K562 (cell line): ENCODE results near the gene PDPK1. TPM values are rescaled to one million over a fixed set of nuclear protein-coding genes. Genes with fewer than 3 reads are reported as not detected.

Experiments used
- ATF7 ChIP-seq: fragments of 450-650 bp; IDR thresholded peaks from 2 replicates; pipeline ENCODE4 v1.7.1; 2014; ENCODE audit warnings: mild to moderate bottlenecking, moderate library complexity
- BCOR ChIP-seq: fragments of 450-650 bp; IDR thresholded peaks from 2 replicates; pipeline ENCODE4 v1.6.1; 2016
- BRD4 ChIP-seq: fragments of 200-600 bp; sonication (generic); IDR thresholded peaks from 2 replicates; pipeline ENCODE4 v1.6.1; 2017; ENCODE audit warnings: inconsistent platforms
- KAT8 ChIP-seq: fragments of 450-650 bp; IDR thresholded peaks from 2 replicates; pipeline ENCODE4 v1.6.1; 2016; ENCODE audit warnings: low read depth, mild to moderate bottlenecking
- NFIC ChIP-seq: fragments of 450-650 bp; IDR thresholded peaks from 2 replicates; pipeline ENCODE4 v1.6.1; 2017; ENCODE audit warnings: mild to moderate bottlenecking, inconsistent platforms
- NFYB ChIP-seq: IDR thresholded peaks from 2 replicates; pipeline ENCODE4 v1.6.1; 2011; ENCODE audit warnings: mild to moderate bottlenecking, moderate library complexity; ENCODE audit not compliant: insufficient read length; ENCODE audit errors: extremely low read depth
- PHF8 ChIP-seq: fragments of 200-600 bp; sonication (generic); IDR thresholded peaks from 2 replicates; pipeline ENCODE4 v1.6.1; 2012; ENCODE audit warnings: mixed run types, mild to moderate bottlenecking, inconsistent platforms, low read length, moderate library complexity, borderline replicate concordance
- SMAD1 ChIP-seq: fragments of 150-350 bp; IDR thresholded peaks from 2 replicates; pipeline ENCODE4 v1.6.1; 2014; ENCODE audit warnings: low read length, low read depth; ENCODE audit not compliant: partially characterized antibody
- SP2 ChIP-seq: IDR thresholded peaks from 2 replicates; pipeline ENCODE4 v1.6.1; 2011; ENCODE audit warnings: mild to moderate bottlenecking, low read depth, low read length, moderate library complexity; ENCODE audit not compliant: poor library complexity, severe bottlenecking; ENCODE audit errors: extremely low read depth
- ZBTB1 ChIP-seq: sonication (generic); formaldehyde crosslinking; IDR thresholded peaks from 2 replicates; pipeline ENCODE4 v1.8.1; 2023; ENCODE audit warnings: missing genetic modification reagents, low read depth, mild to moderate bottlenecking, borderline replicate concordance
- ZEB2 ChIP-seq: fragments of 450-650 bp; IDR thresholded peaks from 2 replicates; pipeline ENCODE4 v1.6.1; 2016
- ZNF263 ChIP-seq: sonication (generic); formaldehyde crosslinking; IDR thresholded peaks from 2 replicates; pipeline ENCODE4 v1.8.0; 2022; ENCODE audit warnings: mild to moderate bottlenecking, missing genetic modification reagents, borderline replicate concordance
- ZNF586 ChIP-seq: fragments of 450-650 bp; formaldehyde crosslinking; conservative IDR thresholded peaks from 2 replicates; pipeline ENCODE4 v1.4.0; 2020; ENCODE audit warnings: mild to moderate bottlenecking, moderate library complexity
- ZNF76 ChIP-seq: fragments of 250-450 bp; sonication (Bioruptor Pico); IDR thresholded peaks from 2 replicates; pipeline ENCODE4 v1.4.0; 2020; ENCODE audit warnings: mild to moderate bottlenecking, moderate library complexity, borderline replicate concordance
- polyA plus RNA-seq, 8 experiments: library from polyadenylated mRNA; depleted of rRNA in 4 of 8; stranded (reverse) in 5 of 8; unstranded in 3 of 8; fragments of >200 nt; fragmentation: Nextera tagmentation in 2 of 8; fragmentation: Illumina TruSeq in 1 of 8; extraction: Ambion mirVana in 2 of 8; extraction: Trizol in 1 of 8; gene quantifications; 2 replicates each; pipeline versions ENCODE4 v1.2.1 to v1.2.3, GENCODE V29; 2011 to 2014; ENCODE audit warnings: inconsistent platforms in 1 of 8, missing spikeins in 1 of 8
- total RNA-seq, 7 experiments: library from RNA; depleted of rRNA in 6 of 7; stranded (reverse); fragments of >200 nt in 6 of 7; fragmentation: Illumina TruSeq in 2 of 7; extraction: Trizol in 2 of 7; gene quantifications; 2 replicates each; pipeline versions ENCODE4 v1.2.1 to v1.2.3, GENCODE V29; 2011 to 2021; ENCODE audit warnings: low replicate concordance in 1 of 7
- TF ChIP-seq, protein P1 (sequence below): IDR thresholded peaks from 2 replicates; pipeline ENCODE4 v1.6.1; 2016; ENCODE audit warnings: missing genetic modification characterization, missing compliant biosample characterization
- TF ChIP-seq, protein P2 (sequence below): fragments of 250-450 bp; sonication (Bioruptor Pico); IDR thresholded peaks from 2 replicates; pipeline ENCODE4 v1.9.0; 2021; ENCODE audit warnings: mild to moderate bottlenecking
- TF ChIP-seq, protein P3 (sequence below): fragments of 450-650 bp; IDR thresholded peaks from 2 replicates; pipeline ENCODE4 v1.6.1; 2016; ENCODE audit warnings: antibody characterized with exemption
- TF ChIP-seq, protein P4 (sequence below): fragments of 250-450 bp; sonication (Bioruptor Pico); IDR thresholded peaks from 2 replicates; pipeline ENCODE4 v1.8.0; 2021; ENCODE audit warnings: moderate library complexity, mild to moderate bottlenecking, inconsistent platforms
- TF ChIP-seq, protein P5 (sequence below), 2 experiments: IDR thresholded peaks; 2 replicates each; pipeline ENCODE4 v1.6.1; 2012; ENCODE audit warnings: improper control_type of control experiment in 2 of 2, low read depth in 2 of 2, low read length in 2 of 2, borderline replicate concordance in 1 of 2
- TF ChIP-seq, protein P6 (sequence below): sonication (generic); formaldehyde crosslinking; IDR thresholded peaks from 2 replicates; pipeline ENCODE4 v1.9.0; 2022; ENCODE audit warnings: mild to moderate bottlenecking, missing genetic modification reagents

PDPK1 gene
- total and polyA plus RNA-seq, 9 of the 15 experiments (the other 6 are each of a cell fraction or from before 2014, with no cell fraction given): 4.0 to 37.2 (median 18.7) TPM

DNA sequence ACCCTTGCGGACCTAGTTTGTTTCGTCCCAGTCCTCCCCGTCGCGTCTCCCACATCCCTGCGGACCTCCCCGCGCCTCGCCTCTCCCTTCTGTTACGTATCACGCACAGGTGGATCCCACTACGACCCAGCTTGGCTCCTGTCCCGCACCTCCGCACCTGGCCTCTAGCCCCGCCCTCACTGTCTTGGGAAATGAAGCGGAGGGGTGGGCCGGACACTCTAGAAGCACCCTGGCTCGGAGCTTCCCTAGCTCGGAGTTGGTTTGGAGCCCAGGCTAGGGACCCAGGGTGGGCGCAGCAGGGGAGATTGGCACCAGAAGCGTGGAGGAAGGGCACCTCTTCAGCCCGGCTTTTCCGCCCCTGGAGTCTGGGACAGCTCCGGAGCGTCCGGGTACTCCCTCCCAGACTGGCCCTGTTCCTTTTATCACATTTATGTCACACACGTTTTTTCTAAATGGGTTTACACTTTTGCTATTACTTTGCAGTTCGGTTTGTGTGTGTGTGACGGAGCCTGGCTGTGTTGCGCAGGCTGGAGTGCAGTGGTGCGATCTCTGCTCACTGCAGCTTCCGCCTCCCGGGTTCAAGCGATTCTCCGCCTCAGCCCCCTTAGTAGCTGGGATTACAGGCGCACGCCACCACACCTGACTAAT, 5.2 kb upstream of the PDPK1 start (continued):
- TF ChIP-seq BCOR (0 out of 2 replicates have a peak, but pooled peaks have one; percentile 18), ZNF586 (CRISPR knock-in tag) (no peak), ZNF263 (CRISPR knock-in tag) (peak; percentile 47; the same call in 1 of the 2 replicates), PHF8 (peak; percentile 33; the same call in 1 of the 2 replicates), ZNF76 (CRISPR knock-in tag) (no peak), ATF7 (0 out of 2 replicates have a peak, but pooled peaks have one; percentile 12), KAT8 (no peak), SMAD1 (no peak), NFYB (no peak), ZBTB1 (CRISPR knock-in tag) (peak; percentile 60; the same call in 1 of the 2 replicates), BRD4 (no peak), SP2 (no peak), ZEB2 (peak; percentile 66; the same call in 1 of the 2 replicates), NFIC (peak; percentile 67)
- TF ChIP-seq, protein P1, sequence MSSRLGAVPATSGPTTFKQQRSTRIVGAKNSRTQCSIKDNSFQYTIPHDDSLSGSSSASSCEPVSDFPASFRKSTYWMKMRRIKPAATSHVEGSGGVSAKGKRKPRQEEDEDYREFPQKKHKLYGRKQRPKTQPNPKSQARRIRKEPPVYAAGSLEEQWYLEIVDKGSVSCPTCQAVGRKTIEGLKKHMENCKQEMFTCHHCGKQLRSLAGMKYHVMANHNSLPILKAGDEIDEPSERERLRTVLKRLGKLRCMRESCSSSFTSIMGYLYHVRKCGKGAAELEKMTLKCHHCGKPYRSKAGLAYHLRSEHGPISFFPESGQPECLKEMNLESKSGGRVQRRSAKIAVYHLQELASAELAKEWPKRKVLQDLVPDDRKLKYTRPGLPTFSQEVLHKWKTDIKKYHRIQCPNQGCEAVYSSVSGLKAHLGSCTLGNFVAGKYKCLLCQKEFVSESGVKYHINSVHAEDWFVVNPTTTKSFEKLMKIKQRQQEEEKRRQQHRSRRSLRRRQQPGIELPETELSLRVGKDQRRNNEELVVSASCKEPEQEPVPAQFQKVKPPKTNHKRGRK (tag): no peak
- TF ChIP-seq, protein P2, sequence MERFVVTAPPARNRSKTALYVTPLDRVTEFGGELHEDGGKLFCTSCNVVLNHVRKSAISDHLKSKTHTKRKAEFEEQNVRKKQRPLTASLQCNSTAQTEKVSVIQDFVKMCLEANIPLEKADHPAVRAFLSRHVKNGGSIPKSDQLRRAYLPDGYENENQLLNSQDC: no peak
- TF ChIP-seq, protein P3, sequence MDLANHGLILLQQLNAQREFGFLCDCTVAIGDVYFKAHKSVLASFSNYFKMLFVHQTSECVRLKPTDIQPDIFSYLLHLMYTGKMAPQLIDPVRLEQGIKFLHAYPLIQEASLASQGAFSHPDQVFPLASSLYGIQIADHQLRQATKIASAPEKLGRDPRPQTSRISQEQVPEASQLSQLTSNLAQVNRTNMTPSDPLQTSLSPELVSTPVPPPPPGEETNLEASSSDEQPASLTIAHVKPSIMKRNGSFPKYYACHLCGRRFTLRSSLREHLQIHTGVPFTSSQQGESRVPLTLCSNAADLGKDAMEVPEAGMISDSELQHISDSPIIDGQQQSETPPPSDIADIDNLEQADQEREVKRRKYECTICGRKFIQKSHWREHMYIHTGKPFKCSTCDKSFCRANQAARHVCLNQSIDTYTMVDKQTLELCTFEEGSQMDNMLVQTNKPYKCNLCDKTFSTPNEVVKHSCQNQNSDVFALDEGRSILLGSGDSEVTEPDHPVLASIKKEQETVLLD: 0 out of 2 replicates have a peak, but pooled peaks have one; percentile 13
- TF ChIP-seq, protein P4, sequence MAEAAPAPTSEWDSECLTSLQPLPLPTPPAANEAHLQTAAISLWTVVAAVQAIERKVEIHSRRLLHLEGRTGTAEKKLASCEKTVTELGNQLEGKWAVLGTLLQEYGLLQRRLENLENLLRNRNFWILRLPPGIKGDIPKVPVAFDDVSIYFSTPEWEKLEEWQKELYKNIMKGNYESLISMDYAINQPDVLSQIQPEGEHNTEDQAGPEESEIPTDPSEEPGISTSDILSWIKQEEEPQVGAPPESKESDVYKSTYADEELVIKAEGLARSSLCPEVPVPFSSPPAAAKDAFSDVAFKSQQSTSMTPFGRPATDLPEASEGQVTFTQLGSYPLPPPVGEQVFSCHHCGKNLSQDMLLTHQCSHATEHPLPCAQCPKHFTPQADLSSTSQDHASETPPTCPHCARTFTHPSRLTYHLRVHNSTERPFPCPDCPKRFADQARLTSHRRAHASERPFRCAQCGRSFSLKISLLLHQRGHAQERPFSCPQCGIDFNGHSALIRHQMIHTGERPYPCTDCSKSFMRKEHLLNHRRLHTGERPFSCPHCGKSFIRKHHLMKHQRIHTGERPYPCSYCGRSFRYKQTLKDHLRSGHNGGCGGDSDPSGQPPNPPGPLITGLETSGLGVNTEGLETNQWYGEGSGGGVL: no peak
- TF ChIP-seq, protein P5, sequence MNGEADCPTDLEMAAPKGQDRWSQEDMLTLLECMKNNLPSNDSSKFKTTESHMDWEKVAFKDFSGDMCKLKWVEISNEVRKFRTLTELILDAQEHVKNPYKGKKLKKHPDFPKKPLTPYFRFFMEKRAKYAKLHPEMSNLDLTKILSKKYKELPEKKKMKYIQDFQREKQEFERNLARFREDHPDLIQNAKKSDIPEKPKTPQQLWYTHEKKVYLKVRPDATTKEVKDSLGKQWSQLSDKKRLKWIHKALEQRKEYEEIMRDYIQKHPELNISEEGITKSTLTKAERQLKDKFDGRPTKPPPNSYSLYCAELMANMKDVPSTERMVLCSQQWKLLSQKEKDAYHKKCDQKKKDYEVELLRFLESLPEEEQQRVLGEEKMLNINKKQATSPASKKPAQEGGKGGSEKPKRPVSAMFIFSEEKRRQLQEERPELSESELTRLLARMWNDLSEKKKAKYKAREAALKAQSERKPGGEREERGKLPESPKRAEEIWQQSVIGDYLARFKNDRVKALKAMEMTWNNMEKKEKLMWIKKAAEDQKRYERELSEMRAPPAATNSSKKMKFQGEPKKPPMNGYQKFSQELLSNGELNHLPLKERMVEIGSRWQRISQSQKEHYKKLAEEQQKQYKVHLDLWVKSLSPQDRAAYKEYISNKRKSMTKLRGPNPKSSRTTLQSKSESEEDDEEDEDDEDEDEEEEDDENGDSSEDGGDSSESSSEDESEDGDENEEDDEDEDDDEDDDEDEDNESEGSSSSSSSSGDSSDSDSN (IDR thresholded peaks at IDR 0.05; ENCODE audit: borderline replicate concordance in 1 of 2, low read depth in 2 of 2, low read length in 2 of 2): no peak
- TF ChIP-seq, protein P6, sequence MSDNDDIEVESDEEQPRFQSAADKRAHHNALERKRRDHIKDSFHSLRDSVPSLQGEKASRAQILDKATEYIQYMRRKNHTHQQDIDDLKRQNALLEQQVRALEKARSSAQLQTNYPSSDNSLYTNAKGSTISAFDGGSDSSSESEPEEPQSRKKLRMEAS (CRISPR knock-in tag): no peak
